Amniotic epithelial cell (primary cell): ENCODE measurements around the gene NPVF.

Experiments
- DNase-seq: peaks from one replicate; pipeline ENCODE4 v3.0.0-alpha.2; 2010; ENCODE audit warnings: low read depth

Gene NPVF, protein sequence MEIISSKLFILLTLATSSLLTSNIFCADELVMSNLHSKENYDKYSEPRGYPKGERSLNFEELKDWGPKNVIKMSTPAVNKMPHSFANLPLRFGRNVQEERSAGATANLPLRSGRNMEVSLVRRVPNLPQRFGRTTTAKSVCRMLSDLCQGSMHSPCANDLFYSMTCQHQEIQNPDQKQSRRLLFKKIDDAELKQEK

DNA sequence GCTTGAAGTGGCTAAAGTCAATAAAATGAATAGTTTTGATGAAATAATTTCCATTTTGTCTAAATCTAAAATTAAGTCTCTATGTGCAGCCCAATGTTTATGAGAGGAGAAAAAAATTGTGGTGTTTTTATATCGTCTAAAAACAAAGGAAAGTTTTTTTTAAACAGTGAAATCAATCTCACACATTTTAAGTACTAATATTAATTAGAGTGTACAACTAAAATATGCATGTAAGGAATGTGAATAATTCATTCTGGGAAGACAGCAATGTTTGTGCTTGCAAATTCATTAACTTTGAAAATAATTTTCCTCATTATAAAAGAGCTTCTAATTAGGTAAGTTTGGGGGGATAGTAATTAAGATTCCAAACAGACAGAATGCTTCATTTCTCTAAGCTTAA lies at the start of gene NPVF:
Gene NPVF (minus strand): TSS at position 101 of the 400 bp plus-strand sequence. CDS start 47 bp downstream, at position 54.
- no peak for DNase-seq

DNA sequence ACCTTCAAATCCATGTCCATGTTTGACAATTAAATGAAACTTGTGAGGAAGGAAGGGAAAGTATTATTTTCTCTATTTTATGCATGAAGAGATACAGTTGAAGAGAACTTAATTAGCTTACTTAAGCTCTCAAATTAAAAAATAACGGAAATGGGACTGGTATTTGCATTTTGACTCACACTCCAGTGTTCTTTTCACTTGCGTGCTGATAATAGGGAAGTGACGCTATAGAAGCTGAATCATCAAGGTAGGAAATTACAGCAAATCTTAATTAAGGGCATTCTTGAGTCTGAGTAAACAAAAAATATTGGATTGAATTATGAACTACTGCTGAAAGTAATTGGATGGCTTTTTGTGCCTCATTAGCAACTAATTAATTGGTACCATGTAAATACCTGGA lies 44.0 kb upstream of the NPVF start:
- DNase-seq = no peak

DNA sequence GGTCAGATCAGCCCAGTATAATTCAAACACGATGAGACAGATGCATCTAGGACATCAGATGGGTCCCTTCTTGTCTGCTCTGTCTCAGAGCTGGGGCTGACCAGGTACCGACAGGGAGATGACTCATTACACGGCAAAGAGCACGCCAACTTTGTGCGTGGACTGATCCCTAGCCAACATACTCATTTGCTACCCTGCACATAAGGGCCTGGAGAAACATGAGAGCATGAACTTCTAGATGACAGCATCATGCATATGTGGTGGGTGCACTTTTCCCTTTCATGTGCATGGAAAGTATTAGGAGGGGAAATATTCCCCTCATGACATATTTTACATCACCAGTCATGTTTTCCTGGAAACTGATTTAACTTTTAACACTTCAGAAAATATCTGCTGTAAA lies 35.1 kb upstream of the NPVF start:
- DNase-seq = no peak

DNA sequence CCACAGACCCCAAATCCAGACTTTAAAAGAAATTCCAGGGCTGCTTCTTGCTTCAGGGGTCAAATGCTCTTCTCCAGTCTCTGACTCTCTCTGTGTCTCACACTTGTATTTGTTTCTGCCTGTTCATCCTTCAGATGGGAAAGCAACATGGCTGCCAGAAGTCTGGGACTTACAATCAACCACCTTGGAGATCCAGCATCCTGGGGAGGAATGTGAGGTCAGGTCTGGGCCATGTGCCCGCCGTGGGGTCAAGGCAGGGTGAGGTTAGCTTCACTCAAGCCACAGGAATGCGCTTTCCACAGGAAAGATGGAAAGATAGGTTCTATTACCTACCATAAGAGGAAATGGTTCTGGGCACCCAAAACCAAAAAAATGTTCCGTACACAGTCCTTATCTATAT lies 34.3 kb upstream of the NPVF start:
- peak; percentile 82 for DNase-seq

DNA sequence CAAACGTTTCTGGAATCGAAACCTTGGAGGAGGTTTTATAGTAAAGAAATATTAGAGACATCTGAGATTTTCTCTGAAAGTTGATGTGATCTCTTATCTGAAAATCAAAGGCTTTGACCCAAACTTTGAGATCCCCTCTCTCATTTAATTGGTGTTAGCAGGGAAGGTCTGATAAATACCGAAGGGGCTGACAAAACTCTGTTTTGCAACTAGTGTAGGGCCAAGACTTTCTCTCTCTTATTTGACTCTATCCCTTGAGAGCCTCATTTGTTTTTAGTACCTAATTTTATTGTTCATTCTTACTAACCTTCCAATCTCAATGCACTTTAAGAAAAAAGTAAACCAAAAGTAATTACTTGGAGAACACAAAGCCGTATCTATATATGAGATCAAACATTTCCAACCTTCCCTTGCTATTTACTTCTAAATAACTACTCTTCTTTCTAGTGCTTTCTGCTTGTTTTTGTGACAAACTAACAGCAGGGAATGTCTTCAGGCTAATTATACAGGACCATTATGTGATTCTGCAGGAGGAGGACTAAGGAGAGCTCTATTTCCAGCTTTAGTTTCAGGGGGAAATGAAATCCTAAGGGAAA lies 33.4 kb upstream of the NPVF start:
- no peak for DNase-seq

DNA sequence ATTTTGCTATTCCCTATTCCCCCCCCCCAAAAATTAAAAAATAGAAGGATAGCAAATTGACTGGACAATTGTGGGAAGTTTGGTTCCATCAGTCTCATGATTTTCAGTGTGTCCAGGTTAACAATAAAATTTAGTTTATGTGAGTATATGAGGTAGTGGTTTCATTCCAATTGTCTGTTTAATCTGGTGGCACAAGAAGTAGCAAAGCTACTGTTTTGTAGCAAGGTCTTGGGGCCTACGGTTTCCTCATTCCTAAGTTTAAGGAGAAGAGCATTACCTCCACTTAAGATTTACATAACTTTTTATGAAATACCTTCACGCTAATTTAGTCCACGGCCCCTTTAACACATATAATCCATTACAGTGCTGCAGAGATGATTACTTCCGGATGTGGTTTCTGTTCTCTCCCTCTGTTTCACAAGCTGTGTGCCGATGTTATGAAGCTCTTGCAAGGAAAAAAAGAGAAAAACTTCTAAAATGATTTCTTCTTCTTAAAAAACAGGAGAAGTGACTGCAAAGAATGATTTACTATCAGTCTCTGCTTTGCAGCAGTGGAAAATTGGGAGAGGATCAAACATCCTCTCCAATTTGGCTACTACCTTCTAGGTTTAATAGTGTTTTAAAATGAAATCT lies 32.7 kb upstream of the NPVF start:
- DNase-seq = peak; percentile 61

DNA sequence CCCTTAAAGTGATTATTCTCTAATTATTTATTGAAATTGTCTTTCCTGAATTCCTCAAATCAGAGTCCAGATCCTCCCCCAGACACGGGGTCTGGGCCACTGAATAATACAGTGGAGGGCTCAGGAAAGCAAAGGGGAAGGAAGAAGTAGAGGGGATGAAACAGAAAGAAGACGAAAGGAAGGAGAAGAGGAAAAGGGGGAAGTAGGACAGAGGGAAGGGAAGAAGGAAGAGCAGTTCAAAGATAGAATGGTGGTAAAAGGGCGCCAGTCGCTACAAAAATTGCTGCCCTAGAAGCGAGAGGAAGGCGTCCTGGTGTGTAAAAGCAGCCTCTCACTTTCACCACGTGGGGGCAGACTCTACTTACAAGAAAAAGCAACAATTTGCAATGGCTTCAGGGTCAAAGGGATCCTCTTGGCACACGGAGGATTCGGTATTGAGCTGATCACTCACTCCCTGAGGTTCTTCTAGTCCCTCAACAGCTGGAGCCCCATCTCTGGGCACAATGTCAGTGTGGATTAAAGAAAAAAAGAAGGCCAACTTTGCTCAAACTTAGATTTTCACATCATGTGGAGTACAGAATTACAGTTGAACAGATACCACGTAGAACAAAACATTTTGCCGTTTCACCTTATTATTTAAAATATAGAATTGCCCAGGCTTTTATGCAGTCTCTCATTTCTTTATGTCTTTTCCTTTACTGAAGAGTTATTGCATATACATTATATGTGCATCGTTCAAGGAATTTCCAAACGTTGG lies 31.4 kb upstream of the NPVF start:
- peak; percentile 76 for DNase-seq

DNA sequence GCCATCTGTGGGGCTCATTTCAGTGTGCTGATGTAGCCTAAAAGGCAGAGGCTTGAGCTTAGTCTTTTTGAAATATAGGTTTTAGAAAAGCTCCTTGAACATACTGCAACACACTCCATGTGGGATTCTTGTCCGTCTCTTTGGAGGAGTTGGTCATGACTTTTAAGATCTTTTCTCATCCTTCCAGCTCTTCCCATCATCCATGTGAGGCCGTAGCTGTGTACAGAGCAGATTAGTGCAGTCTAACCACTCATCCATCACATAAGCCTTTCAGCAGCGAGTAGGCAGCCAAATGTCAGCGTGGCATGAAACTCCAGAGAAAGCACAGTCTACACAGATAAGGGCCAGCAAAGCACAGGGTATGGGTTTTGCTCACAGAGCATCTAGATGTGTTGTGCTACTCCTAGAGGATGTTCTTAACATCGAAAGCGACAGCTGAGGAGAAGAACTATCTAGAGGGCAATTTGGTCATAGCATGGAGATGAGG lies 28.1 kb upstream of the NPVF start:
- peak; percentile 95 for DNase-seq

DNA sequence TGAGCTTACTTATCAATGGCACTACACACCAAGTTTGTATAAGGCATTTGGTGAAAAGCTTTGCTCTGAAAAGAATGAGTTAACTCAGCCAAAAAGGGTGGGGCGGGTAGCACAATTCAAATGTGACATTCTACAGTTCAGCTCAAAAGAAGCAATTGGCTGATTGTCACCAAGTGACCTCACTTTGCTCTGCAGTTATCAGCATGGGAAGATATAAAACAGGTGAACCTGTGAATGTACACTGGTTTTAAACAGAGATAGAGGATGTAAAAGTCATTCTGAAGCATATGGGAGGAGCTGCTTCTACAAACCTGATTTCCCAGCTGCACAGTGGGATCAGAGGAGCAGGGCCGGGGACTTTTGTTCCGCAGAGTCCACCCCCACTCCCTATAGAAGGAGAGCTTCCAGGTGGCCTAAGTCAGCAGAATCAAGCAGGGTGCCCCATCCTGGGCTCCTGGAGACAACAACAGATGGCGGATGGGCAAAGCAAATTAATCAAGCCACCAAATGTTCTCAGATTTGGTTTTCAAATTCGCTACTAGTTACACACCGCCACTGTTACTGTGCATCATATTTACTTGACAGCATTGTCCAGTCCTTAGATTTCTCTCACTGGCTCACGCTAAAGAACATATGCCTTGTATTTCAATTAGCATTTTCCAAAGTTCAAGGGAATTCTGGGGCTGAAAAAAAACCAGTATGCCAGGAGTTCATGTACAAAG lies 27.5 kb upstream of the NPVF start:
- no peak for DNase-seq

DNA sequence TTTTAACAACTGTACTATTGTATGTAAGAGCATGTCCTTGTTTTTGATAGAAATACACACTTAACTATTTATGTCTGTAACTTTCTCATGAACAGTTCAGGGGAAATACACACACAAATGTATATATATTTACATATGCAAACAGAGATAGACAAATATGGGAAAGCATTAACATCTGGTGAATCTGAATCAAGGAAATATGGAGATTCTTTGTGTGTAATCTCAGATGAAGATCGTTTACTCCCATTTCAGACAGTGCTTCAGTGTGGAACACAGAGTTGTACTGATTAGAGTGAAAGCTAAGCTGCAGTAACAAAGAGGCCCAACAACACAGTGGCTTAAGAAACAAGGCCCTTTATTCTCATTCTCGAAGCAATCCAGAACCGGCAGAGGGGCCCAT lies 26.3 kb upstream of the NPVF start:
- DNase-seq = no peak

DNA sequence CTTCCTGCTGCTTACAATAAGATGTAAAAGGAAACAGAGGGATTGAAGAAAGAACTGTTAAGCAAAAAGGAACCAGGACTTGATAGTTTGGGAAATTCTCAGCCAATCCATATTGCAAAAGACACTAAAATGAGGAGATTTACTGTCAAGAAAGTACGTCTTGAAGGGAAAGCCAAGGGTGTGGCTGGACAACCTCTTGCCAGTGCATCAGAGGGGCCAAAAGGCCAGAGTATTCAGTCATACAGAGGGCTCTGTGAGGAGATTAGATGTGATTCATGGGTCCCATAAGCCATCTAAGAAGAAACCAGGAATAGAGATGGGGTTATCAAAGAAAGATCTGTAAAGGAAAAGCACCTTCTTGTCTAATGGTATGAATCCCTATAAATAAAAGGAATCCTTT lies 25.4 kb upstream of the NPVF start:
- DNase-seq = no peak

DNA sequence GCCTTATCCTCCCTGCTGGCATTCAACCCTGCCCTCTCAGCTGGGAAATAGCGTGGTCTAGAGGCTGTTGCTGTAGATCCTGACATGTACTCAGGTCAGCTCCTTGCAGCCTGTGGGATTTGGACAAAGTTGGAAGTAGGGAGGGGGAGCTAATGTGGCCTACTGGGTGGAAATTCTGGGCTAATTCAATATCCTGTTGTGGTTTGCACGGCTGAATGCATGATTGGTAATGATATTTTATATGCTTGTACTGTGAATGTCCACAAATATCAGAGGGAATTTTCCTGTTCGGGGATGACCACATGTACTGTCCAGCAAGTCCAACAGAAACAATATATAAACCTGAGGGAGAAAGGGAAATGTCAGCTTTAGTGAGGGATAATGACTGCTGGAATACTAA lies 22.1 kb upstream of the NPVF start:
- DNase-seq = no peak

DNA sequence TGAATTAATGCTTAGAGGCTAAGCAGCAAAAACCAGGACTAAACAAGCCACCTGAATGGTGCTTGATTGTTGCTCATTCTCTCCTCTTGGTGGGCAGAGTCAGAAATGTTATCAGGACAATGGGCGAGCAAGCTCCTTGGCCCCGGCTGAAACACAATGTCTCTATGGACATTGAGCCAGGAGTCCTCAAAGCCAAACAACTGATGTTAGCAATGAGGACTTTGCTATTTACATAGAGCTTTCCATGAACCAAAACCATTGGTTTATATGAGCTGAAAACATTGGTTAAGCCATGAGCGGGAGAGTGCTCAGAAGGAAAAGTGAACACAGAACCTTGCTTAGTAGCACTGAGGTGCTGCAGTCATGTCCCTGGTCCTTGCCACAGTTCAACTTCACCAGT lies 21.5 kb upstream of the NPVF start:
- no peak for DNase-seq

DNA sequence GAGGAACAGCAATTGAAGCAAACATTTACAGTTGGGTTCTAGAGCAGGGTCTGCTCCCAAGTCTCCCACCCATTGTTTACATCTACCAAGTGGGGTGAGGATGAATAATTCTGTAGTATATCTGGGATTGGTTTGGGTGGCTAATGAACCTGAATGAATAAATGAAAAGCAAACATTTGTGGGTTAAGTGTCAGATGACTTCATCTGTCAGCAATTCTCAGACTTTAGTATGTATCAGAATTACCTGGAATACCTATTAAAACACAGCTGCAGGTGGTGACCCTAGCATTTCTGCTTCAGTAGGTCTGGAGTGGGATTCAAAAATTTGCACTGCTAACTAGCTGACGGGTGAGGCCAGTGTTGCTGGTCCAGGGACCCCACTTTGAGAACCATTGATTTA lies 18.0 kb upstream of the NPVF start:
- DNase-seq = no peak

DNA sequence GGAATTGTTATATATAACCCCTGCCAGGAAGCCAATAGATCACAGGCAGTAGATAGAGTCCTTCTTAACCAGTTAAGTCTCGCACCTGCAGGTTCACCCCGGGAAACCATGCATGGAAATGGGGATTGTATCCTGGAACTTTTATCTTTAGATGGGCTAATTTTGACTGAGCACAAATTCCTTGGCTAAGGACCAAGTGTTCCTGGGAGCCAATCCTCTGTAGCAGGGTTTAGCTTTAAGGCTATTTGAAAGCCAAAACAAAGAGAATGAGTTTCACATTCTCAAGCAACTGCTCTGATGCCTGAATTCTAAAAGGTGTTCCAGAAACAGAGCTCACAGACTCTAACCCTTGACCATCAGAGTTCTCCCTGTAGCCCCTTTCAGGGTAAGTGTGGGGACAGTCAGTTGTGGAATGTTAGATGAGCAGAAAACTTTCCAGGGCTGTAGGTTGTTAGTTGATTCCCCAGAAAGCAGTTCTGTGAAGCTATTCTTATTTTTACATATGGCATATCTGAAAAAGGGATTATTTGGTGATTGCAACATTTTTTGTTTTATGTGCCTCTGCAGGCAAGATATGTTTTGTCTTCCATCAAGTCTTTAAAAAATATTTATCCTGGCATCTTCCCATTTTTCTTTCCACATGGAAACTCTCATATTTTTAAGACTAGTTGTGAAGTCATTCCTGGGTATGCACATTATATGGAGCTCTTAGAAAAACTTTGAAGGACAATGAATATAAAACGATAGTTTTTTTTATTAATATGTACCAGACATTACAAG lies 16.2 kb upstream of the NPVF start:
- no peak for DNase-seq

DNA sequence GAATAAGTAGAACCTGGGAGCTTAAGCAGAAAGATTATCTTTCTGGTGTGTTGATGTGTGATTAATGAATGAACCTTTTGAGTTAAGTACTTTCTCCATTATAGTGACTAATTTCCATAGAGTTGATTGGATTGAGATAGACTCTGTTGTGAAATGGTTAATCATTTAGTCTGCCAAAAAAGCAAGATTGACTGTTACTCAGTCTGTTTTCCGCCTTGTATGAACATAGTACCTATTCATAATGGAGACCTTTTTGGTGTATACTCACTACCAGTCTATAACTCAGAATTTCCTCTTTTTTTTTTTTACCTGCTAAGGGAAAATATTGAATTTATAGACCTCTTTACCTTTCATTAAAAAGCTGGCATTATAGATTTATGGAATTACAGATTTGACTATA lies 14.4 kb upstream of the NPVF start:
- no peak for DNase-seq

DNA sequence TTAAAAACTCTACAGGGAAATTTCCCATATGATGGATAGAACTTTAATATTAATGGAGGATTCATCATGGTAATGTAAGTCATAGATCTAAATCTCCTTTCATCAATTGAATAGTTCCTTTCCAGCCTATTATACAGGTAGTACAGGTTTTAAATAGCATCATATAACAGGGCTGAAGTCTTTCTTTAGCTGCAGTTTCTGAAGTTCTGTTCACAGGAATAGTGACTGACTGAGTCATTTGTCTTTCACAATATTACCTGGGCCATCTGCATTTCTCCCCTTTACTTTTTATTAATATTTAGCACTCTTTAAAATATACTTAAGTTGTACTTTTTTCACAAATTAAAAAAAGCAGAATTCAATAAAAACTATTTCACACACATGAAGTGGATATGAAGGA lies 12.6 kb upstream of the NPVF start:
- no peak for DNase-seq

DNA sequence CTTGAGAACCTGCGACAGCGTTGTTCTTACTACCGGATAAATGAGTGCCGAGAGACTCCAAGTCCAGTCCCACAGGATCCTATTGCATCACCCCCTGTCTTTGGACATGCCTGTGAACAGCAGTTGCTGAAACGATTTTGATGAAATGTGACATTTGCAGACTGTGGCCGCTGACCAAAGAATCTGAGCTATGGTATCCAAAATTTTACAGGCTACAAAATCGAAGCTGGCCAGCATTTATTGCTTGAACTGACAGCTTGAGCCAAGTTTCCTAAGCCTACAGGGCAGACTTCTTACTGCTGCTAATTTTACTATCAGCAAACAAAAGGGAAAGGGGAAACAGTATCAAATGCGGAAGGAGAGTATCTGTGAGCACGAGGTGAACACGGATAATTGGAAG lies 12.1 kb upstream of the NPVF start:
- DNase-seq = no peak

DNA sequence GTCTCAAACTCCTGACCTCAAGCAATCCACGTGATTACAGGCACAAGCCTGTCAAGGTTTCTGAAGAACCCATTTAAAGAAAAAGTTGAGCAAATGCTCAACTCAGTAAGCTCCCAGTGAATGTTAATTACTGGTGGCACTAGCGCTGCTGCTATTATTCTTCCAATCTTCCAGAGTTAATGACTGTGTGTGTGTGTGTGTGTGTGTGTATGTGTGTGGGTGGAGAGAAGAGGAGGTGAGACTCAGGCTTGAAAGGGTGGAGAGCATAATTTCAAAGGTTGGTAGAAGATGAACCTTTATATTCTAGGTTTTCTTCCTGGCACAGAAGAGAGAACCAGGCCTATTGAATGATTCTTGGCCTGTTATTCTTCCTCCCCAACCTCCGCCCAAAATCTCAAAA lies 11.6 kb upstream of the NPVF start:
- DNase-seq = no peak

DNA sequence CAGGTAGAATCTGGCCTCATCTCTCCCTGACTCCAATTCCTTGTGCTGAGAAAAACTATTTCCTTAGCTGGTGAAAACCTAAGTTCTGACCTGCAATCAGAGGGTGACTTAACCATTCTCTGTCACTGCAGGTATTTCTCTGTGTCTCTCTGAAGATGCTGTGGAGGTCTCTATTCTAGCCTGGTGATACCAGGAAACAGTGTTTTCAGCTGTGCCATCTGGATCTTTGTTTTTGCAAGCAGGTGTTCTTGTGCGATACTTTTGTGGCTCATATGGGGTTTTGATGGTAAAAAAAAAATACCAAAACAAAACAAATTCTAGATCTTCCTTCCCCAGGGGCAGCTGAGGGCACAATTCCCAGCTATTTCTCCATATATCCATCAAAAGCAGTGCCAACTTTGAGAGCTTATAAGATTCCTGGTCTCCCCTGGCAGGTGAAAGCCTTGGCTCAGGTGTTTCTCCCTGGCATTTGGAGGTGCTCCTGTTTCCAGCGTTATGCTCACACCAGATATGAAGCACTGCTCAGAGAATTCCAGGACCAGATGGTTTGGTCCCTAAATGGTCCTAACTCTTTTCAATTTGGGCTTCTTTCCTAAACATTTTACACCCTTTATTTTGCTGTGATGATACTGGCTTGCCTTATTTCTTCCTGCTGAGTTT lies 9.9 kb upstream of the NPVF start:
- no peak for DNase-seq

DNA sequence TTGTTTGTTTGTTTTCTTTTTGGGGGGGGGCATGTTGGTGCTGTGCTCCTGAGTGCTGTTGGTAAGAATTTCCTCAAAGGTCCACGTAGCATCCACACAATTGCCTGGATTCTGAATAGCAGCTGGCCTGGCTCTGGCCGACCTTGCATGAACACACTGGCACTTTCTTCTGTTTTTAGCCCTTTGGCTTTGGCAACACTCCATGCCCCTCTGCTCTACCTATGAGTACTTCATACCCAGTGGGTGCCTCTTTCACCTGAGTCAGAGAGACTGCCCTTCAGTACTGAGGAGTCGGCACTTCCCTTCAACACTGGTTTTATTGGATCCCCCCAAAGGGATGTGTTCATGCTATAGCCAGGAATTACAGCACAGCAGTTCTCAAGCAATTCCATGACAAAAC lies 7.2 kb upstream of the NPVF start:
- no peak for DNase-seq
